Fibroblast of villous mesenchyme (primary cell): ENCODE data around the gene MAK. TPM values are rescaled to one million over a fixed set of nuclear protein-coding genes. Genes with fewer than 3 reads are reported as not detected.
"Not testable (repeated sequence)": the region's sequence is repeated elsewhere in the genome, so short reads cannot be mapped to it uniquely, and the experiment has no call there.

Source experiments
- DNase-seq: peaks from one replicate; pipeline ENCODE4 v3.0.0-alpha.2; 2010; ENCODE audit warnings: low read depth
- H3K4me3 ChIP-seq: 2 replicates; pipeline ENCODE4 v1.5.1; 2011; ENCODE audit warnings: low read depth, mild to moderate bottlenecking, low read length
- CTCF ChIP-seq: IDR thresholded peaks from 2 replicates; pipeline ENCODE4 v1.5.1; 2012; ENCODE audit warnings: low read depth, mild to moderate bottlenecking, low read length; ENCODE audit not compliant: insufficient read depth
- total RNA-seq: library from RNA; depleted of rRNA; stranded (reverse); fragments of >200 nt; gene quantifications from 2 replicates; pipeline ENCODE4 v1.2.3, GENCODE V29; 2012

Gene MAK
- total RNA-seq, 1 donor, result not detected

DNA sequence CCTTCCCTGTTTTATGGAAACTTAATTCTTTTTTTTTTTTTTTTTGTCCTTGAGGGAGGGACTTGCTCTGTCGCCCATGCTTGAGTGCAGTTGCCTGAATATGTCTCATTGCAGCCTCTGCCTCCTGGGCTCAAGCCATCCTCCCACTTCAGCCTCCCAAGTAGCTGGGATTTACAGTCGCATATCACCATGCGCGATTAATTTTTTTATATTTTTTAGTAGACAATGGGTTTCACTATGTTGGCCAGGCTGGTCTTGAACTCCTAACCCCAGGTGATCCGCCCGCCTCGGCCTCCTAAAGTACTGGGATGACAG lies 114.8 kb downstream of the MAK start:
- peak overlapping the region; percentile 90 for H3K4me3 ChIP-seq
- no peak for TF ChIP-seq CTCF
- DNase-seq, result no peak

DNA sequence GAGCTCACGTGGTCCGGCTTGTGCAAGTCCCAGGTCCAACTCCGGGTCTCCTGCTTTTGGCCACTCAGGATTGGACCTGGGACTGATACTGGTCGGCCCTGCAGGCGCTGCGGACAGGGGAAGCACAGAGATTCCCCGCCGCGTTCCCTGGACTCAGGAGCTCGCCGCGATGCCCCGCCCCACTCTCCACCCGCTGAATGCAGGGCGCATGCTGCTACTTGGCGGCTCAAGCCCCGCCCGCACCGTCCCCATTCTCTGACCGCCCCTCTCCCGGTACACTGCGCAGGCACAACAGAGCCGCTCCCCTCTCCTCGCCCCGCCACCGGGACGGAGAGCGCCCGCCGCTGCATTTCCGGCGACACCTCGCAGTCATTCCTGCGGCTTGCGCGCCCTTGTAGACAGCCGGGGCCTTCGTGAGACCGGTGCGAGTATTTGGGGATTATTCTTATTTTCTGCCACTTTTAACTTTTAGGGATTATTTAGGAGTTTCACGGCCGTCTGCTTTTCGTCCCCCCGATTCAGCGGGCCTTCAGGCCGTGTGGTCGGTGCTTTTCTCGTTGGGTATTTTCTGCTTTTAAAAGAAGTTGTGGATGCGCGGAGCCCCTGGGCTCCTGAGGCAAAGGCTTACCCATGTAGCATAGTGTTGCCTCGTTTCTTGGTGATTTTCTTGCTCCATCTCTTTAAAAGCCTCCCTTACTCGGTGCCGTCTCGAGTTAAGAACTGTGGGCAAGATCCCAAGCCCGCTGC lies 115.3 kb downstream of the MAK start, which contains the start of gene TMEM14C:
TSS of gene TMEM14C (plus strand) at position 251 of the 747 bp plus-strand sequence. CDS start 1,544 bp downstream, outside the sequence.
- H3K4me3 ChIP-seq, result peak within 1 kb of the TSS; percentile 90
- no peak for TF ChIP-seq CTCF
- peak; percentile 99 for DNase-seq

- TF ChIP-seq CTCF, result no peak
- DNase-seq, result no peak
These were observed 115.8 kb downstream of the MAK start for GRCh38 chr6:10722570-10722819.

GRCh38 chr6:10721850-10722569 lies 116.3 kb downstream of the MAK start:
- H3K4me3 ChIP-seq, result peak overlapping the region; percentile 90
- TF ChIP-seq CTCF, result no peak
- no peak for DNase-seq

More at GRCh38 chr6:10722570-10722819, 115.8 kb downstream of the MAK start:
- peak overlapping the region; percentile 90 for H3K4me3 ChIP-seq

- DNase-seq, result not testable (repeated sequence)
- peak overlapping the region; percentile 76 for H3K4me3 ChIP-seq
These were observed 117.1 kb downstream of the MAK start for GRCh38 chr6:10720960-10721849.

- peak overlapping the region; percentile 76 for H3K4me3 ChIP-seq
- no peak for TF ChIP-seq CTCF
- peak; percentile 34 for DNase-seq
These were observed 117.9 kb downstream of the MAK start for GRCh38 chr6:10720265-10720959.
